Measurements from ENCODE around the gene EPHB6. TPM values are rescaled to one million over a fixed set of nuclear protein-coding genes. Genes with fewer than 3 reads are reported as not detected.

Gene EPHB6
- total RNA-seq, 2 experiments from 2014 or later, result 22.1 to 22.8 TPM

DNA sequence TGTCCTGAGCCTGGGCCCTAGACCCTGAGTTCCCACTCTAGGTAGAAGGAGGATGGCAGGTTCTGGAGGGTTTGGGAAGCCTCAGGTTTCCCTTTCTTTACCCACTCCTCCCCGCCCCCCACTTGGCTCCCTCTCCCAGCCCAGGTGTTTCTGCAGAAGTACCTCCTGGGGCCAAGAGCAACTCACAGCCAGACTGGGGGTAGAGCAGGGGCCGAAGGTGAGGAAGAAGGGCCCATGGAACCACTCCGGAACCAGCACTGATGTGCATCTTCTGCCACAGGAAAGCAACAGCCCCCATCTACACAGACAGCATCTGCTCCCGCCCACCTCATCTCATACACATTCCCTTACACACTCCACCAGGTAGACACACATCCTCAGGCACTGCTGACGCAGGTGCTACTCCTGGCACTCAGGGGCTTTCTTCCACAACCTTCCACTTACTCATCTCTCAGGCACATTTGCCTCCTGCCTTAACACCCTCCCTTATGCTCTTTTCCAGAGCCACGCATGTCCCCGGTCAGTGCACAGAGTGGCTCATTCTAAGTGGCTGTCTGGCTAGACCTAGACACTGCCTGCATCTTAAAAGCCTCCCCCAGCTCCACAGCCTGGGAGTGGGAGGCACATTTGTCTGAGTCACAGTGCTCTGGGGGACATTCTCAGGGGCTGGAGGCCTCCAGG is 1.8 kb downstream of the EPHB6 start:
- Mint-ChIP-seq H3K27ac (peak overlapping the region; percentile 9), H3K4me3 (peak overlapping the region; percentile 52), H3K4me1 (ENCODE audit: low read depth) (peaks cover 25% of the 10 kb centered on the region), H3K27me3 (ENCODE audit: low read depth) (no peaks in the 10 kb centered on the region), H3K9me3 (no peaks in the 10 kb centered on the region), H3K36me3 (ENCODE audit: low read depth) (no peaks in the 10 kb centered on the region)
- peak; percentile 20 for DNase-seq
- CTCF ChIA-PET, result interaction anchor here (1.0 to 3.1 kb wide), 6 partner anchors 16 to 153 kb away, joined by 3 to 24 read pairs (median 4); no protein-coding TSS in a partner anchor
- intact Hi-C loops (cut with micrococcal nuclease), result no loop called here

DNA sequence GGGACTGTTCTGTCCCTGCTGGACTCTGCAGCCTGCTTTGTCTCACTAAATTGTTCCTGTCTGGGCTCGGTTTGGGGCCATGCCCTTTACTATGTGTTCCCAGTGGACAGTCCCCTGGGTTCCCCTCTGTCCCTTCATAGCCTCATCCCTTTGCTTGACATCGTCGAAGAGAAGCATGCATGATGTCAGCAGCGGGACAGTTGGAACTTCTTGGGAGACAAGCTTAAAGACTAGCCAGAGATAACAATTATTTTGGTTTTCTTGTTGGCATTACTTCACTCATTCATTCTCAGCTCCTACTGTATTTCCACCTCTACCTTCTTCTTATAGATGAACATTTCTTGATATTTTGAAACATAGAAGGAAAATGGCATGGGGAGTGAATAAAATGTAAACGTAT is 2.7 kb downstream of the EPHB6 start:
- CTCF ChIA-PET, result interaction anchor here (1.0 to 1.7 kb wide), 2 partner anchors 9 to 15 kb away, joined by 3 to 6 read pairs; no protein-coding TSS in a partner anchor
- no peaks in the 10 kb centered on the region for H3K27me3 Mint-ChIP-seq (ENCODE audit: low read depth)
- H3K36me3 Mint-ChIP-seq (ENCODE audit: low read depth), result peaks cover 2% of the 10 kb centered on the region
- DNase-seq, result no peak
- intact Hi-C loops (cut with micrococcal nuclease), result no loop called here
- no peaks in the 10 kb centered on the region for H3K9me3 Mint-ChIP-seq
- peaks cover 23% of the 10 kb centered on the region for H3K4me1 Mint-ChIP-seq (ENCODE audit: low read depth)
- H3K4me3 Mint-ChIP-seq, result peak overlapping the region; percentile 19
- no peak overlapping the region for H3K27ac Mint-ChIP-seq

DNA sequence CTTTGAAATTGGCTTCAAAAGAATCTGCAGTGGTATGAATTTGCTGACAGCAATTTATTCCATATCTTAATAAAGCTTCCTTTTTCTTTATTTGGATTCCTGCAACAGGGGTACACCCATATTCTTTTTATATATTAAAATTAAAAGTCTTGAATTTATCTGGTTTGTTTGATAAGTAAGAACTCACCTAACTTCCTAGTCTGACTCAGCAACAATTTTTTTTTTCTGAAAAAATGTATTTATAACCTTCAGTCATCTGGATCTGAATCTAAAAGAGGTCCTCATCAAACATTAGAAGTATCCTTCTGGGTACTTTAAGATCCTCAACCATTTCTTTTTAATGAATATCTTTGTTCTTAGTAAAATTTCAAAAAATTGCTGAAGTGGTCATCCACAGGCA is 4.5 kb downstream of the EPHB6 start:
- H3K27ac Mint-ChIP-seq, result no peak overlapping the region
- H3K27me3 Mint-ChIP-seq (ENCODE audit: low read depth), result no peaks in the 10 kb centered on the region
- peaks cover 21% of the 10 kb centered on the region for H3K4me1 Mint-ChIP-seq (ENCODE audit: low read depth)
- intact Hi-C loops (cut with micrococcal nuclease), result no loop called here
- DNase-seq, result no peak
- H3K4me3 Mint-ChIP-seq, result no peak overlapping the region
- CTCF ChIA-PET, result interaction anchor here (1.3 to 1.9 kb wide), 3 partner anchors 21 to 408 kb away, joined by 4 to 7 read pairs (median 5); no protein-coding TSS in a partner anchor
- H3K9me3 Mint-ChIP-seq, result no peaks in the 10 kb centered on the region
- peaks cover 2% of the 10 kb centered on the region for H3K36me3 Mint-ChIP-seq (ENCODE audit: low read depth)

- Mint-ChIP-seq H3K4me3 (no peak overlapping the region), H3K27ac (no peak overlapping the region), H3K9me3 (no peaks in the 10 kb centered on the region), H3K4me1 (ENCODE audit: low read depth) (peaks cover 21% of the 10 kb centered on the region), H3K36me3 (ENCODE audit: low read depth) (peaks cover 2% of the 10 kb centered on the region), H3K27me3 (ENCODE audit: low read depth) (no peaks in the 10 kb centered on the region)
- intact Hi-C loops (cut with micrococcal nuclease), result no loop called here
- CTCF ChIA-PET, result interaction anchor here (0.8 to 1.9 kb wide), 6 partner anchors 8 to 408 kb away, joined by 3 to 7 read pairs (median 4); no protein-coding TSS in a partner anchor
- no peak for DNase-seq
These were observed 5.0 kb downstream of the EPHB6 start for GRCh38 chr7:142859829-142860228.

GRCh38 chr7:142860968-142861367 is 6.1 kb downstream of the EPHB6 start:
- no peak for DNase-seq
- Mint-ChIP-seq H3K27ac (no peak overlapping the region), H3K27me3 (ENCODE audit: low read depth) (no peaks in the 10 kb centered on the region), H3K9me3 (no peaks in the 10 kb centered on the region), H3K36me3 (ENCODE audit: low read depth) (peaks cover 2% of the 10 kb centered on the region), H3K4me1 (ENCODE audit: low read depth) (peaks cover 19% of the 10 kb centered on the region), H3K4me3 (no peak overlapping the region)
- CTCF ChIA-PET, result interaction anchor here (0.6 to 1.9 kb wide), 7 partner anchors 9 to 470 kb away, joined by 3 to 5 read pairs (median 4); no protein-coding TSS in a partner anchor
- intact Hi-C loops (cut with micrococcal nuclease), result no loop called here

DNA sequence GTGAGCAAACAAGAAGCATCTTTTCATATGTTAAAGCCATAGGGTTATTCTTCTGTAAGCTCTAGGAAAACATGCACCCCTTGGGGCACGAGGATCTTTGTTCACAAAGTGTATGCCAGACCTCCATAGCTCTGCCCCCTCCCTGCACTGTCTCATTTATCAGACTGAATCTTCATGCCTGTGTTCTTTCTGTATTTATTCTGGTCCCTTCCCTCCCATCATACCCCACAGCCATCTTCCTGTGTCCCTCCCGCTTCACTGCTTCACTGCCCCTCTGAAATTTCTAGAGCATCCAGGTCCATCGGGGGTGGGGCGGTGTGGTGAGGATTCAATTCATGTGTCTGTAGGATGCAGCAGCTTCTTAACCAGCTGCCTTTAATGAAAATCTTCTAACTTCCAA is 7.5 kb downstream of the EPHB6 start:
- peaks cover 11% of the 10 kb centered on the region for H3K4me1 Mint-ChIP-seq (ENCODE audit: low read depth)
- H3K9me3 Mint-ChIP-seq, result no peaks in the 10 kb centered on the region
- H3K27me3 Mint-ChIP-seq (ENCODE audit: low read depth), result no peaks in the 10 kb centered on the region
- DNase-seq, result no peak
- CTCF ChIA-PET, result interaction anchor here (0.7 to 1.7 kb wide), 5 partner anchors 11 to 471 kb away, joined by 3 to 5 read pairs (median 4); no protein-coding TSS in a partner anchor
- H3K4me3 Mint-ChIP-seq, result no peak overlapping the region
- peaks cover 4% of the 10 kb centered on the region for H3K36me3 Mint-ChIP-seq (ENCODE audit: low read depth)
- H3K27ac Mint-ChIP-seq, result no peak overlapping the region
- intact Hi-C loops (cut with micrococcal nuclease), result no loop called here

GRCh38 chr7:142862786-142863400 is 8.0 kb downstream of the EPHB6 start:
- Mint-ChIP-seq H3K27ac (no peak overlapping the region), H3K4me1 (ENCODE audit: low read depth) (peaks cover 8% of the 10 kb centered on the region), H3K27me3 (ENCODE audit: low read depth) (no peaks in the 10 kb centered on the region), H3K36me3 (ENCODE audit: low read depth) (peaks cover 4% of the 10 kb centered on the region), H3K4me3 (no peak overlapping the region), H3K9me3 (no peaks in the 10 kb centered on the region)
- CTCF ChIA-PET, result interaction anchor here (0.7 to 1.7 kb wide), 5 partner anchors 10 to 353 kb away, joined by 3 to 5 read pairs (median 4); no protein-coding TSS in a partner anchor
- intact Hi-C loops (cut with micrococcal nuclease), result no loop called here
- no peak for DNase-seq

GRCh38 chr7:142863891-142864685 is 9.2 kb downstream of the EPHB6 start:
- Mint-ChIP-seq H3K27me3 (ENCODE audit: low read depth) (no peaks in the 10 kb centered on the region), H3K4me3 (no peak overlapping the region), H3K36me3 (ENCODE audit: low read depth) (peaks cover 4% of the 10 kb centered on the region), H3K4me1 (ENCODE audit: low read depth) (peaks cover 5% of the 10 kb centered on the region), H3K27ac (no peak overlapping the region), H3K9me3 (no peaks in the 10 kb centered on the region)
- intact Hi-C loops (cut with micrococcal nuclease), result no loop called here
- CTCF ChIA-PET, result interaction anchor here (2.7 kb wide), 1 partner anchor 17 kb away, joined by 11 read pairs; no protein-coding TSS in a partner anchor
- DNase-seq, result no peak

DNA sequence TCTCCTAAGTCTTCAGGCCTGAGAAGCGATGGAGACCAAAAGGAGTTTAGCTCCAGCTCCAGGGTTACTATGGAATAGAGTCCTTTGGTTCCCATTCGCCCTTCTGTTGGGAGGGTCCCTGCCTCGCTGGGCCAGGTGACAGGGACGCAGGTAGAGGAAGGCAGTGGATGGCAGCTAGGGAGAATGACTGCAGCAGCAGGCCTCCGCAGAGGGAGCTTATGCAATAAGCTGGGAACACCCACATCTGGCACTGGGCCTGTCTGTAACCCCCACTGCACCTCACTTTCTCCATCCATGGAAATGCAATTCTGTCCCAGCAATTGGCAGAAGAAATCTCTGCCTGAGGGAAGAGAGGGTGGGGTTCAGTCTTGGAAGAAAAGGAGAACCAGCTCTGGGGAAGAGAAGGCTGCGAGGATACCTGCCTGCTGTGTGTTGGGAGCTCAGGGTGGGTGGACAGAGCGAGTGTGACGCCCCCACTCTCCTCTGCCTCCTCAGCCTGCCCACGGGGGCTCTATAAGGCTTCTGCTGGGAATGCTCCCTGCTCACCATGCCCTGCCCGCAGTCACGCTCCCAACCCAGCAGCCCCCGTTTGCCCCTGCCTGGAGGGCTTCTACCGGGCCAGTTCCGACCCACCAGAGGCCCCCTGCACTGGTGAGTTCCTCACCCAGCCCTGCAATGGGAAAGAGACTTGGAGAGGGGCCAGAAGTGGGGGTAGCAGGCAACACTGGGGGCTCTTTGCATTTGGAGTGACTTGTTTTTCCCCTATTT is 10.3 kb downstream of the EPHB6 start:
- intact Hi-C loops (cut with micrococcal nuclease), result no loop called here
- CTCF ChIA-PET, result interaction anchor here (0.8 to 2.7 kb wide), 11 partner anchors 14 to 562 kb away, joined by 3 to 21 read pairs (median 5); no protein-coding TSS in a partner anchor

DNA sequence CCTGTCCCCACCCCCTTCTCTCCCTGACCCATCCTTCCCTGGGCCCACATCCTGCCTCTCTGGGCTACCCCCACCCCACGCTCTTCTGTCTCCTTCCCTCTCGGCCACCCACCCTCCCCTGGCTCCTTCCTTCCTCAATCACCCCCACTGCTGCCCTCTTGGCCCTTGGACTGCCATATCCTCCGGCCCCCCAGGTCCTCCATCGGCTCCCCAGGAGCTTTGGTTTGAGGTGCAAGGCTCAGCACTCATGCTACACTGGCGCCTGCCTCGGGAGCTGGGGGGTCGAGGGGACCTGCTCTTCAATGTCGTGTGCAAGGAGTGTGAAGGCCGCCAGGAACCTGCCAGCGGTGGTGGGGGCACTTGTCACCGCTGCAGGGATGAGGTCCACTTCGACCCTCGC is 10.9 kb downstream of the EPHB6 start:
- CTCF ChIA-PET, result interaction anchor here (0.8 to 2.7 kb wide), 17 partner anchors 8 to 563 kb away, joined by 3 to 21 read pairs (median 5); partner anchors contain the start of gene EPHB6
- Mint-ChIP-seq H3K4me3 (no peak overlapping the region), H3K36me3 (ENCODE audit: low read depth) (peaks cover 7% of the 10 kb centered on the region), H3K4me1 (ENCODE audit: low read depth) (peaks cover 2% of the 10 kb centered on the region), H3K27me3 (ENCODE audit: low read depth) (no peaks in the 10 kb centered on the region), H3K27ac (no peak overlapping the region), H3K9me3 (no peaks in the 10 kb centered on the region)
- DNase-seq, result no peak
- intact Hi-C loops (cut with micrococcal nuclease), result loop anchor here (1.0 to 2.0 kb wide), 3 partner anchors 11 to 330 kb away; no protein-coding TSS in a partner anchor

More for the DNA sequence above, 10.3 kb downstream of the EPHB6 start:
- DNase-seq, result no peak
- Mint-ChIP-seq H3K4me3 (no peak overlapping the region), H3K4me1 (ENCODE audit: low read depth) (peaks cover 2% of the 10 kb centered on the region), H3K27ac (no peak overlapping the region), H3K9me3 (no peaks in the 10 kb centered on the region), H3K27me3 (ENCODE audit: low read depth) (no peaks in the 10 kb centered on the region), H3K36me3 (ENCODE audit: low read depth) (peaks cover 7% of the 10 kb centered on the region)

DNA sequence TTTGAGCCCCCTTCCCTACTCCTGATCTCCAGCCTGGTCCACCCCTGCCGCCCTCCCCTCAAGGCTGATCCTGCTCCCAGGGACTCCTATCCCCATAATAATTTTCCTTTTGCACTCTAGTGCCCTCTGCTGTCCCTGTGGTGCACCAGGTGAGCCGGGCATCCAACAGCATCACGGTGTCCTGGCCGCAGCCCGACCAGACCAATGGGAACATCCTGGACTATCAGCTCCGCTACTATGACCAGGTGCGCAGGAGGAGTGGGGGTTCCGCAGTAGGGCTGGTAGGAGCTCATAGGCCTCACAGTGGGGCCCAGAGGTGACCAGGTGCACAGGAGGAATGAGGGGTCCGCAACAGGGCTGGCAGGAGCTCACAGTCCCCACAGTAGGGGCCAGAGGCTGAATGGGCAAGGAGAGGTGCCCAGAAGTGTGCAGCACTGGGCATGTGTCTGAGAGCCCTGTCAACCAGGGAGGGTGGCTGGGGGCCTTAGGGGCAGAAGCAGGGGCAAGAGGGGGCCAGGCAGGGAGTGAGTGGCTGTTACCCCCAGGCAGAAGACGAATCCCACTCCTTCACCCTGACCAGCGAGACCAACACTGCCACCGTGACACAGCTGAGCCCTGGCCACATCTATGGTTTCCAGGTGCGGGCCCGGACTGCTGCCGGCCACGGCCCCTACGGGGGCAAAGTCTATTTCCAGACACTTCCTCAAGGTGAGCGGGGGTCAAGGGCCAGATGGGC is 11.7 kb downstream of the EPHB6 start:
- no peaks in the 10 kb centered on the region for H3K27me3 Mint-ChIP-seq (ENCODE audit: low read depth)
- intact Hi-C loops (cut with micrococcal nuclease), result loop anchor here (1.0 to 2.0 kb wide), 3 partner anchors 12 to 331 kb away; no protein-coding TSS in a partner anchor
- H3K27ac Mint-ChIP-seq, result peak overlapping the region; percentile 46
- H3K9me3 Mint-ChIP-seq, result no peaks in the 10 kb centered on the region
- no peak overlapping the region for H3K4me3 Mint-ChIP-seq
- H3K4me1 Mint-ChIP-seq (ENCODE audit: low read depth), result peaks cover 2% of the 10 kb centered on the region
- peaks cover 9% of the 10 kb centered on the region for H3K36me3 Mint-ChIP-seq (ENCODE audit: low read depth)
- CTCF ChIA-PET, result interaction anchor here (0.5 to 2.7 kb wide), 18 partner anchors 8 to 564 kb away, joined by 3 to 21 read pairs (median 5); partner anchors contain the start of gene EPHB6
- DNase-seq, result peak; percentile 27

Measured in activated naive CD4-positive, alpha-beta T cell treated with anti-CD3 and anti-CD28 coated beads for 36 hours (primary cell).